HepG2 (cell line): ENCODE data around the gene PAIP2. TPM values are rescaled to one million over a fixed set of nuclear protein-coding genes. Genes with fewer than 3 reads are reported as not detected.

Experiments
- BRCA1 ChIP-seq: sonication (generic); formaldehyde crosslinking; IDR thresholded peaks from 2 replicates; pipeline ENCODE4 v1.4.0; 2020; ENCODE audit warnings: missing genetic modification reagents
- CREBL2 ChIP-seq: sonication (generic); formaldehyde crosslinking; IDR thresholded peaks from 2 replicates; pipeline ENCODE4 v1.8.1; 2023; ENCODE audit warnings: missing genetic modification reagents, mild to moderate bottlenecking, borderline replicate concordance
- FUBP1 ChIP-seq: sonication (generic); formaldehyde crosslinking; IDR thresholded peaks from 2 replicates; pipeline ENCODE4 v1.5.1; 2020; ENCODE audit warnings: missing genetic modification reagents, mild to moderate bottlenecking, borderline replicate concordance
- HNF1B ChIP-seq: sonication (generic); formaldehyde crosslinking; IDR thresholded peaks from 2 replicates; pipeline ENCODE4 v1.5.1; 2020; ENCODE audit warnings: mild to moderate bottlenecking, moderate library complexity, missing genetic modification reagents
- HNRNPLL ChIP-seq: fragments of 200-400 bp; formaldehyde crosslinking; IDR thresholded peaks from 2 replicates; pipeline ENCODE4 v1.6.1; 2017; ENCODE audit warnings: mild to moderate bottlenecking, low read depth, low read length; ENCODE audit not compliant: poor library complexity, severe bottlenecking
- KDM5A ChIP-seq: fragments of 200-600 bp; sonication (generic); IDR thresholded peaks from 2 replicates; pipeline ENCODE4 v1.7.0; 2018; ENCODE audit warnings: antibody characterized with exemption, mild to moderate bottlenecking, low read length, borderline replicate concordance
- KMT2B ChIP-seq: IDR thresholded peaks from 2 replicates; pipeline ENCODE4 v1.6.1; 2016; ENCODE audit warnings: missing genetic modification reagents, missing compliant biosample characterization
- LCORL ChIP-seq, 2 experiments: fragments of 450-650 bp in 1 of 2; sonication (generic) in 1 of 2; formaldehyde crosslinking in 1 of 2; IDR thresholded peaks; 2 replicates each; pipeline versions ENCODE4 v1.5.0 to v1.6.1; 2017 to 2020; ENCODE audit warnings: antibody characterized with exemption in 1 of 2, missing genetic modification reagents in 1 of 2
- MAFK ChIP-seq, 2 experiments: IDR thresholded peaks in 1 of 2; conservative IDR thresholded peaks in 1 of 2; 2 replicates each; pipeline ENCODE4 v1.6.1; 2011; ENCODE audit warnings: improper control_type of control experiment in 2 of 2, low read length in 2 of 2
- MEF2D ChIP-seq: sonication (generic); formaldehyde crosslinking; IDR thresholded peaks from 2 replicates; pipeline ENCODE4 v1.5.1; 2020; ENCODE audit warnings: mild to moderate bottlenecking, missing genetic modification reagents
- NR3C1 ChIP-seq: sonication (generic); formaldehyde crosslinking; IDR thresholded peaks from 2 replicates; pipeline ENCODE4 v1.4.0; 2020; ENCODE audit warnings: missing genetic modification reagents
- PHF8 ChIP-seq: sonication (generic); formaldehyde crosslinking; IDR thresholded peaks from 2 replicates; pipeline ENCODE4 v1.5.0; 2020; ENCODE audit warnings: missing genetic modification reagents
- RNF219 ChIP-seq: sonication (generic); formaldehyde crosslinking; IDR thresholded peaks from 2 replicates; pipeline ENCODE4 v1.5.0; 2020; ENCODE audit warnings: mild to moderate bottlenecking, missing genetic modification reagents
- SAFB2 ChIP-seq: sonication (generic); formaldehyde crosslinking; IDR thresholded peaks from 2 replicates; pipeline ENCODE4 v1.5.1; 2020; ENCODE audit warnings: missing genetic modification reagents, low read depth, mild to moderate bottlenecking, borderline replicate concordance
- SNAPC2 ChIP-seq: sonication (generic); formaldehyde crosslinking; IDR thresholded peaks from 2 replicates; pipeline ENCODE4 v1.8.1; 2022; ENCODE audit warnings: mild to moderate bottlenecking, missing genetic modification reagents
- SOX5 ChIP-seq: IDR thresholded peaks from 2 replicates; pipeline ENCODE4 v1.6.1; 2016; ENCODE audit warnings: borderline replicate concordance
- TCF7 ChIP-seq: sonication (generic); IDR thresholded peaks from 2 replicates; pipeline ENCODE4 v1.6.1; 2016; ENCODE audit warnings: antibody characterized with exemption, low read depth
- ZNF12 ChIP-seq: sonication (generic); formaldehyde crosslinking; IDR thresholded peaks from 2 replicates; pipeline ENCODE4 v1.5.0; 2020; ENCODE audit warnings: missing genetic modification reagents
- ZNF207 ChIP-seq: fragments of 450-650 bp; IDR thresholded peaks from 2 replicates; pipeline ENCODE4 v1.6.1; 2016; ENCODE audit warnings: antibody characterized with exemption, borderline replicate concordance
- ZNF530 ChIP-seq: sonication (generic); formaldehyde crosslinking; IDR thresholded peaks from 2 replicates; pipeline ENCODE4 v1.5.0; 2020; ENCODE audit warnings: low read depth, mild to moderate bottlenecking, missing genetic modification reagents
- ZNF589 ChIP-seq: sonication (generic); formaldehyde crosslinking; conservative IDR thresholded peaks from 2 replicates; pipeline ENCODE4 v1.8.0; 2022; ENCODE audit warnings: mild to moderate bottlenecking, moderate library complexity, missing genetic modification reagents
- ZNF616 ChIP-seq: sonication (generic); formaldehyde crosslinking; IDR thresholded peaks from 2 replicates; pipeline ENCODE4 v1.5.0; 2020; ENCODE audit warnings: low read depth, mild to moderate bottlenecking, missing genetic modification reagents
- ZNF816 ChIP-seq: sonication (generic); formaldehyde crosslinking; IDR thresholded peaks from 2 replicates; pipeline ENCODE4 v1.8.0; 2022; ENCODE audit warnings: missing genetic modification reagents, mild to moderate bottlenecking, borderline replicate concordance
- ZSCAN9 ChIP-seq: IDR thresholded peaks from 2 replicates; pipeline ENCODE4 v1.6.1; 2016; ENCODE audit warnings: borderline replicate concordance
- polyA plus RNA-seq, 8 experiments: library from polyadenylated mRNA; depleted of rRNA in 3 of 8; stranded (reverse) in 7 of 8; unstranded in 1 of 8; fragments of >200 nt; fragmentation: Illumina TruSeq in 4 of 8; extraction: Trizol in 4 of 8; gene quantifications; 2 replicates each; pipeline versions ENCODE4 v1.2.1 to v1.2.3, GENCODE V29; 2011 to 2016; ENCODE audit warnings: low read depth in 4 of 8, missing spikeins in 1 of 8, mixed read lengths in 1 of 8; ENCODE audit not compliant: insufficient read depth in 1 of 8
- total RNA-seq, 5 experiments: library from RNA; depleted of rRNA; stranded (reverse); fragments of >200 nt; fragmentation: Illumina TruSeq; extraction: Trizol; gene quantifications; 2 replicates each; pipeline ENCODE4 v1.2.3, GENCODE V29; 2016; ENCODE audit warnings: low read depth in 1 of 5

The PAIP2 gene
- total and polyA plus RNA-seq, 2 of the 13 experiments (the other 11 are each of a cell fraction or from before 2014, with no cell fraction given): 61.5 to 76.3 TPM

- TF ChIP-seq ZNF530 (CRISPR knock-in tag) (no peak), RNF219 (CRISPR knock-in tag) (no peak), CREBL2 (CRISPR knock-in tag) (no peak), LCORL (IDR thresholded peaks at IDR 0.05) (no peak), LCORL (CRISPR knock-in tag; IDR thresholded peaks at IDR 0.05) (peak; percentile 88), BRCA1 (CRISPR knock-in tag) (no peak), KDM5A (no peak), PHF8 (CRISPR knock-in tag) (no peak), SAFB2 (CRISPR knock-in tag) (no peak), KMT2B (CRISPR knock-in tag) (no peak), MEF2D (CRISPR knock-in tag) (peak; percentile 29; the same call in 1 of the 2 replicates), ZNF12 (CRISPR knock-in tag) (no peak), ZNF207 (no peak), ZNF589 (CRISPR knock-in tag) (no peak), NR3C1 (CRISPR knock-in tag) (no peak), ZSCAN9 (no peak), HNF1B (CRISPR knock-in tag) (peak; percentile 45; the same call in 1 of the 2 replicates), ZNF616 (CRISPR knock-in tag) (no peak), ZNF816 (CRISPR knock-in tag) (no peak), FUBP1 (CRISPR knock-in tag) (no peak), SOX5 (no peak), SNAPC2 (CRISPR knock-in tag) (no peak), HNRNPLL (no peak), MAFK (conservative IDR thresholded peaks at IDR 0.05 in 1 of 2, IDR thresholded peaks at IDR 0.05 in 1 of 2; ENCODE audit: low read length in 2 of 2) (no peak), TCF7 (no peak)
Observed at GRCh38 chr5:139388198-139388821, 46.7 kb downstream of the PAIP2 start (continued).
